HepG2 (cell line): ENCODE data around the gene PYCR2. TPM values are rescaled to one million over a fixed set of nuclear protein-coding genes. Genes with fewer than 3 reads are reported as not detected.
A peak's percentile ranks its signal among the peaks of the same experiment; 100 is the strongest.

Experiments
- ATAD3A ChIP-seq: sonication (generic); formaldehyde crosslinking; IDR thresholded peaks from 2 replicates; pipeline ENCODE4 v1.4.0; 2020; ENCODE audit warnings: missing genetic modification reagents
- CENPT ChIP-seq: sonication (generic); formaldehyde crosslinking; IDR thresholded peaks from 2 replicates; pipeline ENCODE4 v1.8.0; 2022; ENCODE audit warnings: low read depth, mild to moderate bottlenecking, moderate library complexity, missing genetic modification reagents
- ELK4 ChIP-seq: sonication (generic); formaldehyde crosslinking; IDR thresholded peaks from 2 replicates; pipeline ENCODE4 v1.9.0; 2021; ENCODE audit warnings: missing genetic modification reagents, borderline replicate concordance
- HES4 ChIP-seq: sonication (generic); formaldehyde crosslinking; IDR thresholded peaks from 2 replicates; pipeline ENCODE4 v1.9.0; 2021; ENCODE audit warnings: mild to moderate bottlenecking, missing genetic modification reagents, borderline replicate concordance
- HMGXB3 ChIP-seq: sonication (generic); formaldehyde crosslinking; IDR thresholded peaks from 2 replicates; pipeline ENCODE4 v1.4.0; 2020; ENCODE audit warnings: missing genetic modification reagents, borderline replicate concordance
- HOXA5 ChIP-seq: sonication (generic); formaldehyde crosslinking; IDR thresholded peaks from 2 replicates; pipeline ENCODE4 v1.4.0; 2020; ENCODE audit warnings: missing genetic modification reagents
- ISX ChIP-seq: sonication (generic); formaldehyde crosslinking; conservative IDR thresholded peaks from 2 replicates; pipeline ENCODE4 v1.5.0; 2020; ENCODE audit warnings: missing genetic modification reagents
- JUNB ChIP-seq: sonication (generic); formaldehyde crosslinking; IDR thresholded peaks from 2 replicates; pipeline ENCODE4 v1.8.0; 2022; ENCODE audit warnings: missing genetic modification reagents, mild to moderate bottlenecking, borderline replicate concordance
- MIXL1 ChIP-seq: IDR thresholded peaks from 2 replicates; pipeline ENCODE4 v1.6.1; 2016
- NCOA2 ChIP-seq: sonication (generic); formaldehyde crosslinking; IDR thresholded peaks from 2 replicates; pipeline ENCODE4 v1.8.0; 2022; ENCODE audit warnings: inconsistent platforms
- NONO ChIP-seq, 2 experiments: fragments of 450-650 bp in 1 of 2; sonication (generic) in 1 of 2; formaldehyde crosslinking in 1 of 2; IDR thresholded peaks in 1 of 2; conservative IDR thresholded peaks in 1 of 2; 2 replicates each; pipeline versions ENCODE4 v1.6.1 to v1.8.0; 2017 to 2022; ENCODE audit warnings: mild to moderate bottlenecking in 1 of 2, missing genetic modification reagents in 1 of 2, moderate library complexity in 1 of 2
- PHB2 ChIP-seq: fragments of 450-650 bp; IDR thresholded peaks from 2 replicates; pipeline ENCODE4 v1.6.1; 2018; ENCODE audit not compliant: partially characterized antibody
- RNF219 ChIP-seq: sonication (generic); formaldehyde crosslinking; IDR thresholded peaks from 2 replicates; pipeline ENCODE4 v1.5.0; 2020; ENCODE audit warnings: mild to moderate bottlenecking, missing genetic modification reagents
- SMAD1 ChIP-seq: sonication (generic); formaldehyde crosslinking; IDR thresholded peaks from 2 replicates; pipeline ENCODE4 v1.4.0; 2020; ENCODE audit warnings: missing genetic modification reagents, low read depth, mild to moderate bottlenecking, borderline replicate concordance
- SMAD3 ChIP-seq: sonication (generic); formaldehyde crosslinking; IDR thresholded peaks from 2 replicates; pipeline ENCODE4 v1.4.0; 2020; ENCODE audit warnings: missing genetic modification reagents
- TFAP4 ChIP-seq: sonication (generic); IDR thresholded peaks from 2 replicates; pipeline ENCODE4 v1.6.1; 2016; ENCODE audit warnings: low read depth, borderline replicate concordance
- YEATS2 ChIP-seq: sonication (generic); formaldehyde crosslinking; IDR thresholded peaks from 2 replicates; pipeline ENCODE4 v1.4.0; 2020; ENCODE audit warnings: missing genetic modification reagents, borderline replicate concordance
- ZBTB34 ChIP-seq: sonication (generic); formaldehyde crosslinking; IDR thresholded peaks from 2 replicates; pipeline ENCODE4 v1.8.0; 2022; ENCODE audit warnings: mild to moderate bottlenecking, missing genetic modification reagents
- ZNF124 ChIP-seq: sonication (generic); formaldehyde crosslinking; IDR thresholded peaks from 2 replicates; pipeline ENCODE4 v1.4.0; 2020; ENCODE audit warnings: missing genetic modification reagents
- polyA plus RNA-seq, 8 experiments: library from polyadenylated mRNA; depleted of rRNA in 3 of 8; stranded (reverse) in 7 of 8; unstranded in 1 of 8; fragments of >200 nt; fragmentation: Illumina TruSeq in 4 of 8; extraction: Trizol in 4 of 8; gene quantifications; 2 replicates each; pipeline versions ENCODE4 v1.2.1 to v1.2.3, GENCODE V29; 2011 to 2016; ENCODE audit warnings: low read depth in 4 of 8, missing spikeins in 1 of 8, mixed read lengths in 1 of 8; ENCODE audit not compliant: insufficient read depth in 1 of 8
- total RNA-seq, 5 experiments: library from RNA; depleted of rRNA; stranded (reverse); fragments of >200 nt; fragmentation: Illumina TruSeq; extraction: Trizol; gene quantifications; 2 replicates each; pipeline ENCODE4 v1.2.3, GENCODE V29; 2016; ENCODE audit warnings: low read depth in 1 of 5

The PYCR2 gene
- total and polyA plus RNA-seq, 2 of the 13 experiments (the other 11 are each of a cell fraction or from before 2014, with no cell fraction given), result 47.2 to 47.8 TPM

- TF ChIP-seq SMAD3, result no peak
- no peak for TF ChIP-seq JUNB
- TF ChIP-seq PHB2, result no peak
- no peak for TF ChIP-seq ELK4
- 0 out of 2 replicates have a peak, but pooled peaks have one; percentile 40 for TF ChIP-seq ATAD3A (CRISPR knock-in tag)
- TF ChIP-seq NONO (IDR thresholded peaks at IDR 0.05), result no peak
- TF ChIP-seq NONO (CRISPR knock-in tag; conservative IDR thresholded peaks at IDR 0.05), result no peak
- no peak for TF ChIP-seq ZNF124 (CRISPR knock-in tag)
- TF ChIP-seq HOXA5 (CRISPR knock-in tag), result no peak
- TF ChIP-seq RNF219, result no peak
- no peak for TF ChIP-seq MIXL1 (CRISPR knock-in tag)
- no peak for TF ChIP-seq TFAP4
- no peak for TF ChIP-seq YEATS2
- TF ChIP-seq SMAD1 (CRISPR knock-in tag), result no peak
- no peak for TF ChIP-seq HES4 (CRISPR knock-in tag)
- TF ChIP-seq ISX (CRISPR knock-in tag), result no peak
- 0 out of 2 replicates have a peak, but pooled peaks have one; percentile 23 for TF ChIP-seq ZBTB34 (CRISPR knock-in tag)
- no peak for TF ChIP-seq HMGXB3 (CRISPR knock-in tag)
- TF ChIP-seq NCOA2 (CRISPR knock-in tag), result no peak
- no peak for TF ChIP-seq CENPT (CRISPR knock-in tag)
These were observed 42.7 kb downstream of the PYCR2 start (continued) for GRCh38 chr1:225881081-225881958.
